HepG2 (cell line): ENCODE results near the gene ZDHHC7. TPM values are rescaled to one million over a fixed set of nuclear protein-coding genes. Genes with fewer than 3 reads are reported as not detected.

Experiments
- ATAC-seq: fragments of 200-7000 bp; cut with Tn5 transposase; 3 replicates; pipeline ENCODE4 v1.9.1; 2020; ENCODE audit warnings: mild to moderate bottlenecking, moderate library complexity
- BruUV-seq: library from RNA; stranded (reverse); fragments of 400-500 nt; replicated peaks from 2 replicates; lab custom pipeline; 2021; lab: Mats Ljungman, UMichigan
- CTCF ChIA-PET: fragments of 300-600 bp; formaldehyde crosslinking; extraction: SDS; loops from one replicate; lab custom pipeline; 2021; ENCODE audit warnings: low total read pairs, inconsistent platforms, low intra/inter-chr PET ratio; lab: Yijun Ruan, JAX
- POLR2A ChIA-PET: fragments of 350-600 bp; sonication (Branson Sonifier 250); formaldehyde crosslinking; loops from one replicate; lab custom pipeline; 2020; ENCODE audit warnings: antibody characterized with exemption, inconsistent platforms; lab: Yijun Ruan, JAX
- DNase-seq: peaks from one replicate; pipeline ENCODE4 v3.0.0-alpha.2; 2015; ENCODE audit warnings: low spot score
- FAIRE-seq: peaks from 3 replicates; lab custom pipeline; 2011; peaks lifted over from hg19 to GRCh38; lab: Jason Lieb, UNC
- H2AFZ ChIP-seq: one replicate; pipeline ENCODE4 v1.6.1; 2011; ENCODE audit warnings: low read length, inconsistent platforms
- H3K27ac ChIP-seq: fragments of 300-600 bp; 3 replicates; pipeline ENCODE4 v1.8.0; 2011; ENCODE audit warnings: mixed run types, mild to moderate bottlenecking, mixed read lengths, low read length, inconsistent platforms; ENCODE audit not compliant: insufficient read depth; ENCODE audit errors: extremely low read length
- H3K27me3 ChIP-seq, 2 experiments: fragments of 200-600 bp in 1 of 2; 2 replicates in 1 of 2; 3 replicates in 1 of 2; pipeline versions ENCODE4 v1.6.0 to v1.8.0; 2011; ENCODE audit warnings: low read length in 2 of 2, mild to moderate bottlenecking in 2 of 2, moderate library complexity in 2 of 2, inconsistent platforms in 1 of 2; ENCODE audit not compliant: insufficient read depth in 2 of 2, control insufficient read depth in 1 of 2
- H3K36me3 ChIP-seq, 2 experiments: fragments of 200-600 bp in 1 of 2; replicated peaks in 1 of 2; 2 replicates in 1 of 2; 3 replicates in 1 of 2; pipeline versions ENCODE4 v1.5.1 to v1.8.0; 2011; ENCODE audit warnings: low read length in 2 of 2, inconsistent platforms in 1 of 2; ENCODE audit not compliant: insufficient read depth in 2 of 2, control insufficient read depth in 1 of 2
- H3K4me1 ChIP-seq: 2 replicates; pipeline ENCODE4 v1.5.1; 2012; ENCODE audit warnings: low read length, inconsistent platforms; ENCODE audit not compliant: insufficient read depth
- H3K4me2 ChIP-seq: 2 replicates; pipeline ENCODE4 v1.6.0; 2011; ENCODE audit warnings: low read depth, low read length, inconsistent platforms
- H3K4me3 ChIP-seq, 3 experiments: fragments of 200-600 bp in 1 of 3; sonication (generic), shearing (Covaris generic) in 1 of 3; replicated peaks in 1 of 3; 2 replicates each; pipeline ENCODE4 v1.5.1; 2011 to 2016; ENCODE audit warnings: low read length in 3 of 3, inconsistent platforms in 2 of 3, low read depth in 2 of 3, mild to moderate bottlenecking in 2 of 3, control low read depth in 1 of 3, mixed read lengths in 1 of 3; ENCODE audit not compliant: insufficient read depth in 1 of 3
- H3K79me2 ChIP-seq: one replicate; pipeline ENCODE4 v1.6.1; 2011; ENCODE audit warnings: low read length, inconsistent platforms; ENCODE audit not compliant: insufficient read depth
- H3K9ac ChIP-seq: 2 replicates; pipeline ENCODE4 v1.6.0; 2011; ENCODE audit warnings: mild to moderate bottlenecking, low read depth, low read length, inconsistent platforms; ENCODE audit not compliant: insufficient read depth
- H3K9me3 ChIP-seq: 2 replicates; pipeline ENCODE4 v1.5.1; 2012; ENCODE audit warnings: mild to moderate bottlenecking, low read length
- H4K20me1 ChIP-seq: 2 replicates; pipeline ENCODE4 v1.6.0; 2011; ENCODE audit warnings: inconsistent platforms, mild to moderate bottlenecking, low read length, moderate library complexity; ENCODE audit not compliant: insufficient read depth
- AHR ChIP-seq: IDR thresholded peaks from 2 replicates; pipeline ENCODE4 v1.6.1; 2018; ENCODE audit warnings: missing genetic modification reagents, missing compliant biosample characterization
- HOXA5 ChIP-seq: sonication (generic); formaldehyde crosslinking; IDR thresholded peaks from 2 replicates; pipeline ENCODE4 v1.4.0; 2020; ENCODE audit warnings: missing genetic modification reagents
- ISX ChIP-seq: sonication (generic); formaldehyde crosslinking; conservative IDR thresholded peaks from 2 replicates; pipeline ENCODE4 v1.5.0; 2020; ENCODE audit warnings: missing genetic modification reagents
- MEIS2 ChIP-seq: sonication (generic); formaldehyde crosslinking; IDR thresholded peaks from 2 replicates; pipeline ENCODE4 v1.9.0; 2021; ENCODE audit warnings: mild to moderate bottlenecking, missing genetic modification reagents
- MZF1 ChIP-seq: sonication (generic); formaldehyde crosslinking; IDR thresholded peaks from 2 replicates; pipeline ENCODE4 v1.8.1; 2023; ENCODE audit warnings: mild to moderate bottlenecking, missing genetic modification reagents, borderline replicate concordance
- NR1H2 ChIP-seq: sonication (generic); formaldehyde crosslinking; IDR thresholded peaks from 2 replicates; pipeline ENCODE4 v1.8.1; 2022; ENCODE audit warnings: low read depth, missing genetic modification reagents, borderline replicate concordance
- SMAD1 ChIP-seq: sonication (generic); formaldehyde crosslinking; IDR thresholded peaks from 2 replicates; pipeline ENCODE4 v1.4.0; 2020; ENCODE audit warnings: missing genetic modification reagents, low read depth, mild to moderate bottlenecking, borderline replicate concordance
- SNAPC2 ChIP-seq: sonication (generic); formaldehyde crosslinking; IDR thresholded peaks from 2 replicates; pipeline ENCODE4 v1.8.1; 2022; ENCODE audit warnings: mild to moderate bottlenecking, missing genetic modification reagents
- ZNF12 ChIP-seq: sonication (generic); formaldehyde crosslinking; IDR thresholded peaks from 2 replicates; pipeline ENCODE4 v1.5.0; 2020; ENCODE audit warnings: missing genetic modification reagents
- ZNF205 ChIP-seq: IDR thresholded peaks from 2 replicates; pipeline ENCODE4 v1.6.1; 2018; ENCODE audit warnings: missing biosample characterization, missing genetic modification reagents
- ZNF713 ChIP-seq: sonication (generic); formaldehyde crosslinking; IDR thresholded peaks from 2 replicates; pipeline ENCODE4 v1.4.0; 2020; ENCODE audit warnings: mild to moderate bottlenecking, missing genetic modification reagents
- WGBS: methylation state at CpG from one replicate; pipeline ENCODE4 v1.1.6; 2017; ENCODE audit warnings: low lambda C conversion rate; 5-methylcytosine and 5-hydroxymethylcytosine counted together
- in situ Hi-C: cut with HindIII; loops from 2 replicates; pipeline ENCODE4 v1.10.0; 2017; ENCODE audit warnings: low pct_unique_long_range_greater_than_20kb; ENCODE audit not compliant: extremely low pct_ligation_motif_present
- intact Hi-C: fragments of 100-400 bp; cut with micrococcal nuclease; formaldehyde crosslinking; loops from one replicate; pipeline ENCODE4 v1.10.0; 2022; ENCODE audit not compliant: unreplicated experiment
- polyA plus RNA-seq, 8 experiments: library from polyadenylated mRNA; depleted of rRNA in 3 of 8; stranded (reverse) in 7 of 8; unstranded in 1 of 8; fragments of >200 nt; fragmentation: Illumina TruSeq in 4 of 8; extraction: Trizol in 4 of 8; gene quantifications; 2 replicates each; pipeline versions ENCODE4 v1.2.1 to v1.2.3, GENCODE V29; 2011 to 2016; ENCODE audit warnings: low read depth in 4 of 8, missing spikeins in 1 of 8, mixed read lengths in 1 of 8; ENCODE audit not compliant: insufficient read depth in 1 of 8
- total RNA-seq, 5 experiments: library from RNA; depleted of rRNA; stranded (reverse); fragments of >200 nt; fragmentation: Illumina TruSeq; extraction: Trizol; gene quantifications; 2 replicates each; pipeline ENCODE4 v1.2.3, GENCODE V29; 2016; ENCODE audit warnings: low read depth in 1 of 5
- TF ChIP-seq, protein P1 (sequence below): sonication (generic); formaldehyde crosslinking; IDR thresholded peaks from 2 replicates; pipeline ENCODE4 v1.8.0; 2022; ENCODE audit warnings: mild to moderate bottlenecking, missing genetic modification reagents, moderate library complexity
- TF ChIP-seq, protein P2 (sequence below): IDR thresholded peaks from 2 replicates; pipeline ENCODE4 v1.6.1; 2012; ENCODE audit warnings: inconsistent platforms
- TF ChIP-seq, protein P3 (sequence below): sonication (generic); formaldehyde crosslinking; conservative IDR thresholded peaks from 2 replicates; pipeline ENCODE4 v1.5.0; 2020; ENCODE audit warnings: missing genetic modification reagents
- TF ChIP-seq, protein P4 (sequence below): sonication (generic); formaldehyde crosslinking; IDR thresholded peaks from 2 replicates; pipeline ENCODE4 v1.9.0; 2021; ENCODE audit warnings: missing genetic modification reagents, borderline replicate concordance
- TF ChIP-seq, protein P5 (sequence below): sonication (generic); formaldehyde crosslinking; IDR thresholded peaks from 2 replicates; pipeline ENCODE4 v1.4.0; 2020; ENCODE audit warnings: missing genetic modification reagents

The ZDHHC7 gene
- total and polyA plus RNA-seq, 2 of the 13 experiments (the other 11 are each of a cell fraction or from before 2014, with no cell fraction given), result 46.8 to 67.6 TPM

DNA sequence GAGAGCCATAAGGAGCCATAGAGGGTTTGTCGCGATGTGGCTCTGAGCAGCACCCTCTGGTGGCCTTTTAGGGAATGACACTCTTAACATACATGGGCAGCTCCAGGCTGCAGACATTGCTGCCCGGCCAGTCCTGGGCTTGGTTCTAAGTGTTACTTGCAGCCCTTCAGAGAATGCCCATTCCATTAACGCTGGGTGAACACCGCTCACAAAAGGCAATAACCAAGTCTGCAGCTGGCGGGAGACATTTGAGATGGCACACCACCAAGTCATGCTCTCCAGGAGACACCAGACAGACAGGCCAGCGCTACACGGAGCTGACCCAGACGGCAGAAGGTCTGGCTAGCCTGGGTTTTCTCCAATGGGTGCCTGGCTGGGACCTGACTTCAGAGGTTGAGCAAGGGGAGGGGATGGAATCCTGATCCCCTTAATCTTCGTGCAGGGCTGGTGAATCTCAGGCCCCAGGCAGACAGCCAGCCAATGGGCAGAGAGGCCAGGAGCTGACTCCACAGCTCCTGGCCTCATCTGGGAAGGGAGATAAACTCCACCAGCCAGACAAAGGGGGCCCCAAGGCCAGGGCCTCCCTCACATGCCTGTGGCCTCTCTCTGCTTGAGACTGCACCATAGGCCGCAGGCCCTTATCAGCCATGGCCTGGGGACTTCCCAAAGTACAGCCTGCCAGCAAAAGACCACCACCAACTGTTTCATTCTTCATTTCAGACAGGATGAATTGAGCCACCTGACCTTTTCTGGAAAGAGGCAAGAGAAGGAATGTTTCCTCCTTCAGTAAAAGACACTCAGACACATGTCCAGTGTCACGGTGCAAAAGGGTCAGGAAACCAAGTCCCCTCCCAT lies 58.8 kb downstream of the ZDHHC7 start:
- POLR2A ChIA-PET, result interaction anchor here (1.0 to 2.2 kb wide), 4 partner anchors 19 to 60 kb away, joined by 3 to 8 read pairs (median 8); no protein-coding TSS in a partner anchor
- Histone ChIP-seq H3K4me1 (peaks cover 59% of the 10 kb centered on the region), H3K4me2 (peak overlapping the region; percentile 99), H4K20me1 (no peaks in the 10 kb centered on the region), H3K27ac (peak overlapping the region; percentile 15), H3K79me2 (no peaks in the 10 kb centered on the region), H2AFZ (peak overlapping the region; percentile 60), H3K9me3 (no peaks in the 10 kb centered on the region), H3K9ac (peak overlapping the region; percentile 19; the same call in 1 of the 2 replicates), H3K27me3 (peaks cover 0 to 4% of the 10 kb centered on the region in 2 experiments; a peak in 2 of 5 replicates), H3K36me3 (no peaks in the 10 kb centered on the region), H3K4me3 (peak overlapping the region; percentile 17 to 71 (median 20))
- WGBS, result 3% methylated on average over 5 of the region's 12 CpGs
- BruUV-seq, result no TSS peak
- FAIRE-seq (peak; percentile 97), DNase-seq (peak; percentile 83), ATAC-seq (peak; percentile 83)
- intact Hi-C loops, result loop anchor here (1.0 to 2.0 kb wide), 3 partner anchors 18 to 198 kb away; no protein-coding TSS in a partner anchor
- in situ Hi-C loops, result no loop called here
- CTCF ChIA-PET, result interaction anchor here (0.6 to 4.5 kb wide), 5 partner anchors 18 to 198 kb away, joined by 3 to 57 read pairs (median 7); no protein-coding TSS in a partner anchor
- TF ChIP-seq, protein P1, sequence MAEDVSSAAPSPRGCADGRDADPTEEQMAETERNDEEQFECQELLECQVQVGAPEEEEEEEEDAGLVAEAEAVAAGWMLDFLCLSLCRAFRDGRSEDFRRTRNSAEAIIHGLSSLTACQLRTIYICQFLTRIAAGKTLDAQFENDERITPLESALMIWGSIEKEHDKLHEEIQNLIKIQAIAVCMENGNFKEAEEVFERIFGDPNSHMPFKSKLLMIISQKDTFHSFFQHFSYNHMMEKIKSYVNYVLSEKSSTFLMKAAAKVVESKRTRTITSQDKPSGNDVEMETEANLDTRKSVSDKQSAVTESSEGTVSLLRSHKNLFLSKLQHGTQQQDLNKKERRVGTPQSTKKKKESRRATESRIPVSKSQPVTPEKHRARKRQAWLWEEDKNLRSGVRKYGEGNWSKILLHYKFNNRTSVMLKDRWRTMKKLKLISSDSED, result no peak
- TF ChIP-seq, protein P2, sequence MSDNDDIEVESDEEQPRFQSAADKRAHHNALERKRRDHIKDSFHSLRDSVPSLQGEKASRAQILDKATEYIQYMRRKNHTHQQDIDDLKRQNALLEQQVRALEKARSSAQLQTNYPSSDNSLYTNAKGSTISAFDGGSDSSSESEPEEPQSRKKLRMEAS, result 0 out of 2 replicates have a peak, but pooled peaks have one; percentile 28
- TF ChIP-seq ZNF205, result 0 out of 2 replicates have a peak, but pooled peaks have one; percentile 54
- TF ChIP-seq AHR (CRISPR knock-in tag), result 0 out of 2 replicates have a peak, but pooled peaks have one; percentile 60
- peak; percentile 53; the same call in 1 of the 2 replicates for TF ChIP-seq ZNF12 (CRISPR knock-in tag)
- TF ChIP-seq NR1H2 (CRISPR knock-in tag), result no peak
- TF ChIP-seq MEIS2 (CRISPR knock-in tag), result 0 out of 2 replicates have a peak, but pooled peaks have one; percentile 4
- 0 out of 2 replicates have a peak, but pooled peaks have one; percentile 48 for TF ChIP-seq HOXA5 (CRISPR knock-in tag)
- no peak; the same call in 1 of the 2 replicates for TF ChIP-seq SMAD1 (CRISPR knock-in tag)
- TF ChIP-seq, protein P3, sequence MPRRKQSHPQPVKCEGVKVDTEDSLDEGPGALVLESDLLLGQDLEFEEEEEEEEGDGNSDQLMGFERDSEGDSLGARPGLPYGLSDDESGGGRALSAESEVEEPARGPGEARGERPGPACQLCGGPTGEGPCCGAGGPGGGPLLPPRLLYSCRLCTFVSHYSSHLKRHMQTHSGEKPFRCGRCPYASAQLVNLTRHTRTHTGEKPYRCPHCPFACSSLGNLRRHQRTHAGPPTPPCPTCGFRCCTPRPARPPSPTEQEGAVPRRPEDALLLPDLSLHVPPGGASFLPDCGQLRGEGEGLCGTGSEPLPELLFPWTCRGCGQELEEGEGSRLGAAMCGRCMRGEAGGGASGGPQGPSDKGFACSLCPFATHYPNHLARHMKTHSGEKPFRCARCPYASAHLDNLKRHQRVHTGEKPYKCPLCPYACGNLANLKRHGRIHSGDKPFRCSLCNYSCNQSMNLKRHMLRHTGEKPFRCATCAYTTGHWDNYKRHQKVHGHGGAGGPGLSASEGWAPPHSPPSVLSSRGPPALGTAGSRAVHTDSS (CRISPR knock-in tag), result no peak
- TF ChIP-seq MZF1, result no peak
- no peak for TF ChIP-seq ISX
- no peak for TF ChIP-seq ZNF713
- TF ChIP-seq, protein P4, sequence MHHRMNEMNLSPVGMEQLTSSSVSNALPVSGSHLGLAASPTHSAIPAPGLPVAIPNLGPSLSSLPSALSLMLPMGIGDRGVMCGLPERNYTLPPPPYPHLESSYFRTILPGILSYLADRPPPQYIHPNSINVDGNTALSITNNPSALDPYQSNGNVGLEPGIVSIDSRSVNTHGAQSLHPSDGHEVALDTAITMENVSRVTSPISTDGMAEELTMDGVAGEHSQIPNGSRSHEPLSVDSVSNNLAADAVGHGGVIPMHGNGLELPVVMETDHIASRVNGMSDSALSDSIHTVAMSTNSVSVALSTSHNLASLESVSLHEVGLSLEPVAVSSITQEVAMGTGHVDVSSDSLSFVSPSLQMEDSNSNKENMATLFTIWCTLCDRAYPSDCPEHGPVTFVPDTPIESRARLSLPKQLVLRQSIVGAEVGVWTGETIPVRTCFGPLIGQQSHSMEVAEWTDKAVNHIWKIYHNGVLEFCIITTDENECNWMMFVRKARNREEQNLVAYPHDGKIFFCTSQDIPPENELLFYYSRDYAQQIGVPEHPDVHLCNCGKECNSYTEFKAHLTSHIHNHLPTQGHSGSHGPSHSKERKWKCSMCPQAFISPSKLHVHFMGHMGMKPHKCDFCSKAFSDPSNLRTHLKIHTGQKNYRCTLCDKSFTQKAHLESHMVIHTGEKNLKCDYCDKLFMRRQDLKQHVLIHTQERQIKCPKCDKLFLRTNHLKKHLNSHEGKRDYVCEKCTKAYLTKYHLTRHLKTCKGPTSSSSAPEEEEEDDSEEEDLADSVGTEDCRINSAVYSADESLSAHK (CRISPR knock-in tag), result no peak
- TF ChIP-seq, protein P5, sequence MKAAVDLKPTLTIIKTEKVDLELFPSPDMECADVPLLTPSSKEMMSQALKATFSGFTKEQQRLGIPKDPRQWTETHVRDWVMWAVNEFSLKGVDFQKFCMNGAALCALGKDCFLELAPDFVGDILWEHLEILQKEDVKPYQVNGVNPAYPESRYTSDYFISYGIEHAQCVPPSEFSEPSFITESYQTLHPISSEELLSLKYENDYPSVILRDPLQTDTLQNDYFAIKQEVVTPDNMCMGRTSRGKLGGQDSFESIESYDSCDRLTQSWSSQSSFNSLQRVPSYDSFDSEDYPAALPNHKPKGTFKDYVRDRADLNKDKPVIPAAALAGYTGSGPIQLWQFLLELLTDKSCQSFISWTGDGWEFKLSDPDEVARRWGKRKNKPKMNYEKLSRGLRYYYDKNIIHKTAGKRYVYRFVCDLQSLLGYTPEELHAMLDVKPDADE (CRISPR knock-in tag), result no peak
- 0 out of 2 replicates have a peak, but pooled peaks have one; percentile 28 for TF ChIP-seq SNAPC2 (CRISPR knock-in tag)
